ENCODE data around the gene PRDM16. TPM values are rescaled to one million over a fixed set of nuclear protein-coding genes. Genes with fewer than 3 reads are reported as not detected.
A peak's percentile ranks its signal among the peaks of the same experiment; 100 is the strongest.

PRDM16 gene
- total RNA-seq, 1 donor, result 6.5 TPM

DNA sequence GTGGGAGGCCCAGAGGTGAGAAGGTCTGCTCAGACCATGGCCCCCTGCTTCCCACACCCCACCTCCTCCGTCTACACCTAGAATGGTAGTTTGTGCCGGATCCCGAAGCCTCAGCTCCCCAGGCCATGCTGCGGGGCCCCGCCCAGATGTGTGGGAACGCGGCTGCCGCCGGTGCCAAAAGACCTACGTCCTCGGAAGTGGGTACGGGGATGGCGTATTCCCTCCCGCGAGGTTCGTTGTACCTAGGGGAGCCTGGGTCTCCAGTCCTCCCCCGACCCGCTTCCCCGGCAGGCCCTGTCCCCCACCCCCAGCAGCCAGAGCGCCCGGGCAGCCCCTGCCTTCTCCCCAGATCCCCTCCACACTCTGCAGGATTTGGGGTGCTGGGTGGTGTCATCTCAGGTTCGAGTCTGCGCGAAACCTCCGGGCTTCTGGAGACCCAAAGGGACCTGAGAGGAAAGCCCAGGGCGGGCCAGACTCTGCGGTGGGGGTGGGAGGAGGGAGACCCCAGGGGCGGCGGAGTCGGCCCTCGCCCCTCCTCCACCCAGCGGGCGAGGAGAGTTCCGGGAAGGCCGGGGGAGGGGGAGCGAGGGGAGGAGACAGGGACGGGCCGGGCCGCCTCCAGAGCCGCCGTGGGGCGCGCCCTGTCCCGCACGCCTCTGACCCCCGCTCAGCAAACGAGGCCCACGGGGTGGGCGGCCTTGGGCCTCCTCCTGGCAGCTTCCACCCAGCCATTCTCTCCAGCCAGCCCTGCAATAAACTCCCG is 6.2 kb upstream of the PRDM16 start:
- DNase-seq (ENCODE audit: insufficient read length, low spot score, missing footprints), result peak; percentile 74
- H3K4me3 ChIP-seq (ENCODE audit: insufficient read depth, low read length), result no peak overlapping the region
- TF ChIP-seq, protein P1, sequence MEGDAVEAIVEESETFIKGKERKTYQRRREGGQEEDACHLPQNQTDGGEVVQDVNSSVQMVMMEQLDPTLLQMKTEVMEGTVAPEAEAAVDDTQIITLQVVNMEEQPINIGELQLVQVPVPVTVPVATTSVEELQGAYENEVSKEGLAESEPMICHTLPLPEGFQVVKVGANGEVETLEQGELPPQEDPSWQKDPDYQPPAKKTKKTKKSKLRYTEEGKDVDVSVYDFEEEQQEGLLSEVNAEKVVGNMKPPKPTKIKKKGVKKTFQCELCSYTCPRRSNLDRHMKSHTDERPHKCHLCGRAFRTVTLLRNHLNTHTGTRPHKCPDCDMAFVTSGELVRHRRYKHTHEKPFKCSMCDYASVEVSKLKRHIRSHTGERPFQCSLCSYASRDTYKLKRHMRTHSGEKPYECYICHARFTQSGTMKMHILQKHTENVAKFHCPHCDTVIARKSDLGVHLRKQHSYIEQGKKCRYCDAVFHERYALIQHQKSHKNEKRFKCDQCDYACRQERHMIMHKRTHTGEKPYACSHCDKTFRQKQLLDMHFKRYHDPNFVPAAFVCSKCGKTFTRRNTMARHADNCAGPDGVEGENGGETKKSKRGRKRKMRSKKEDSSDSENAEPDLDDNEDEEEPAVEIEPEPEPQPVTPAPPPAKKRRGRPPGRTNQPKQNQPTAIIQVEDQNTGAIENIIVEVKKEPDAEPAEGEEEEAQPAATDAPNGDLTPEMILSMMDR (IDR thresholded peaks at IDR 0.05; ENCODE audit: extremely low read depth, low read depth, low read length), result no peak
- no peak overlapping the region for H3K4me2 ChIP-seq (ENCODE audit: insufficient read depth, low read length)
- no peaks in the 10 kb centered on the region for H3K36me3 ChIP-seq (ENCODE audit: insufficient read depth, low read length)
- no peaks in the 10 kb centered on the region for H3K9me3 ChIP-seq (ENCODE audit: low read depth, low read length)
- no peak overlapping the region for H2AFZ ChIP-seq (ENCODE audit: low read length)
- H3K4me1 ChIP-seq (ENCODE audit: insufficient read depth, low read length), result no peaks in the 10 kb centered on the region
- H3K27me3 ChIP-seq (ENCODE audit: insufficient read depth, low read length), result peaks cover 3% of the 10 kb centered on the region
- peaks cover 4% of the 10 kb centered on the region for H4K20me1 ChIP-seq (ENCODE audit: insufficient read depth, low read length)
- H3K79me2 ChIP-seq (ENCODE audit: insufficient read depth, low read length), result no peaks in the 10 kb centered on the region
- no peak overlapping the region for H3K27ac ChIP-seq (ENCODE audit: low read depth, low read length)

DNA sequence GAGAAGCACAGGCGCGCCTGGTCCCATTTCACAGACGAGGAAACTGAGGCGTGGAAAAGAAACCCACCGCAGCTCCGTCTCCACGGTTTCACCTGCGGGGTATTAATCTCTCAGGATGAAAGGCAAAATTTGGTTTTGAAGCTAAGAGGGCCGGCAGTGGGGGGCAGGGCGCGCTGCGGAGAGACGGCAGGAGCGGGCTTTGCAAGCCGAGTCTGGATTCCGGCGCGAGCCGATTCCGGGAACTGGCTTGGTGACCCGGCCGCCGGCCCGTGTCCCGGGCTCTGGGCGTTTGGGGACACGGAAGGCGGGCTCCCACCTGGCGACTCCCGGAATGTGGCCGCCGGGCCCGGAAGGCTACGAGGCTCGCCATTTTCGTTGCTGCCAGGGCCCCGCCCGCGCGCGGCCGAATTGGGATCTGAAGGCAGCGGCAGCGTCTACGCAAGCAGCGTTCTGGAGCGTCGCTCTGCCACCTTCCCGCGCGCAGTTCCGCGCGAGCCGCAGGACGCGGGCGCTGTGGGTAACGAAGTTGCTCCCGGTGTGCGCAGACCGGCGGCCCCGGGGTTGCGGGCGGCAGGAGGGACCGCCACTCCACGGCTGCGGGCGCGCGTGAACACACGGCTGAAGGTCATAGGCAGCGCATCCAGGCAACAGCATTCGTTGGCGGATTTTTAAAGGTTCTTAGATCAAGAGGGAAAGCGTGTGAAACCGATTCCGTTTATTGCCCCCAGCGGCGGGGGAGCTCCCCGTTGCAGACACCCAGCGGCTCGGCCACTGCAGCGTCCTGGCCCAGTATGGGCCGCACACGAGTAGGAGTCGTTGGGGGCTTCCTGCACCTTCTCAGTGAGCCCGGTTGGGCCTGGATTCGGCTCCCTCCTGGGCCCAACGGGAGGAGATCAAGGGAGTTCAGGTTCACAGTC is 5.4 kb upstream of the PRDM16 start:
- Histone ChIP-seq H3K9me3 (ENCODE audit: low read depth, low read length) (no peaks in the 10 kb centered on the region), H4K20me1 (ENCODE audit: insufficient read depth, low read length) (peaks cover 4% of the 10 kb centered on the region), H3K27me3 (ENCODE audit: insufficient read depth, low read length) (peaks cover 5% of the 10 kb centered on the region), H3K36me3 (ENCODE audit: insufficient read depth, low read length) (no peaks in the 10 kb centered on the region), H2AFZ (ENCODE audit: low read length) (no peak overlapping the region), H3K4me3 (ENCODE audit: insufficient read depth, low read length) (no peak overlapping the region), H3K27ac (ENCODE audit: low read depth, low read length) (no peak overlapping the region), H3K4me1 (ENCODE audit: insufficient read depth, low read length) (no peaks in the 10 kb centered on the region), H3K4me2 (ENCODE audit: insufficient read depth, low read length) (no peak overlapping the region), H3K79me2 (ENCODE audit: insufficient read depth, low read length) (no peaks in the 10 kb centered on the region)
- TF ChIP-seq, protein P1 (IDR thresholded peaks at IDR 0.05; ENCODE audit: extremely low read depth, low read depth, low read length), result no peak
- peak; percentile 65 for DNase-seq (ENCODE audit: insufficient read length, low spot score, missing footprints)

DNA sequence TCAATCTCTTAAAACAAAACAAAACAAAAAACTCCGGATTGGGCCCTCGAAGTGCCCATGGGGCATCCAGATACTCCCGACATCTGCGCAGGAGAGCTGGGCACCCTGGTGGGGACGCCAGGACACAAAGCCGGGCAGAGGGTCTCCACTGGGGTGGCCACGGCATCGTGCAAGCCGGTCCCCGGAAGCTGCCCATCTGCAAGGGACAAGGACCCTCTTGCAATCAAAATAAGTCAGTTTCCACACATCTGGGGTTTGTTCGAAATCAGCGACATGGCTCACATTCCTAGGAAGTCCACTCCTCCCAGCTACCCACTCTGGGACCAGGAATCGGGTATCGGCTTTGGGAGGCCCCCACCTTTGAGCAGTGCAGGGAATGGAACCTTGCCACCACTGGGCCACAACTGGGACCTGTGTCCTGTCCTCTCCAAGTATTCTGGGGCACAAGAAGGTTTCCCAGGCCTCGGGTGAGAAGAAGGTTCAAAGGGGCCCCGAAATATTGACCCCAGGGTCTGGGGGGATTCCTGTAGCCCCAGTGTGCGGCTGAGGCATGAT is 4.6 kb upstream of the PRDM16 start:
- Histone ChIP-seq H3K4me2 (ENCODE audit: insufficient read depth, low read length) (no peak overlapping the region), H3K79me2 (ENCODE audit: insufficient read depth, low read length) (no peaks in the 10 kb centered on the region), H3K4me3 (ENCODE audit: insufficient read depth, low read length) (no peak overlapping the region), H4K20me1 (ENCODE audit: insufficient read depth, low read length) (peaks cover 4% of the 10 kb centered on the region), H3K27ac (ENCODE audit: low read depth, low read length) (no peak overlapping the region), H3K27me3 (ENCODE audit: insufficient read depth, low read length) (peaks cover 5% of the 10 kb centered on the region), H3K9me3 (ENCODE audit: low read depth, low read length) (no peaks in the 10 kb centered on the region), H2AFZ (ENCODE audit: low read length) (no peak overlapping the region), H3K36me3 (ENCODE audit: insufficient read depth, low read length) (no peaks in the 10 kb centered on the region), H3K4me1 (ENCODE audit: insufficient read depth, low read length) (no peaks in the 10 kb centered on the region)
- DNase-seq (ENCODE audit: insufficient read length, low spot score, missing footprints), result peak; percentile 81
- TF ChIP-seq, protein P1 (IDR thresholded peaks at IDR 0.05; ENCODE audit: extremely low read depth, low read depth, low read length), result no peak

All from osteoblast (primary cell).